ENCODE measurements around the gene CASP2. TPM values are rescaled to one million over a fixed set of nuclear protein-coding genes. Genes with fewer than 3 reads are reported as not detected.

Gene CASP2
- total RNA-seq, 2 experiments from 2014 or later = 71.8 to 79.7 TPM

DNA sequence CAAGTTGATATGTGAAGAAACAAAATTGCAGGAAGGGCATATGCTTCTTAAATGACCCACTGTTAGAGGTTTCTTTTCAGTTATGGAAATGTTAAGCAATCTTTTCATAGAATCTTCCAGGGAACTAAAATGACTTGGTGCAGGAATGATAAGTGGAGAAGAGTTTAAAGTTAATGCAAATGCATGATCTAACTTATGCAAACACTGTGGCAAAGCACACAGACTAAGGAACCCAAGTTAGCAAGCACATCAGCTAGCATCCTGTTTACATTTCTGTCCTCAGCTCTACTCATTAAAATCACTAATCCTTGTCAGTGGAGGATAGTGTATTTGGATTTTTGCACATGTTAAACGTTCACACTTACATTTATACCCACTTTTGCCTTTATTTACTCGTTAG, 37.1 kb downstream of the CASP2 start:
- H3K27ac Mint-ChIP-seq = no peak overlapping the region
- DNase-seq = no peak
- H3K9me3 Mint-ChIP-seq = no peaks in the 10 kb centered on the region
- peaks cover 4% of the 10 kb centered on the region for H3K4me1 Mint-ChIP-seq
- H3K4me3 Mint-ChIP-seq = no peak overlapping the region
- no peaks in the 10 kb centered on the region for H3K36me3 Mint-ChIP-seq
- H3K27me3 Mint-ChIP-seq = no peaks in the 10 kb centered on the region

DNA sequence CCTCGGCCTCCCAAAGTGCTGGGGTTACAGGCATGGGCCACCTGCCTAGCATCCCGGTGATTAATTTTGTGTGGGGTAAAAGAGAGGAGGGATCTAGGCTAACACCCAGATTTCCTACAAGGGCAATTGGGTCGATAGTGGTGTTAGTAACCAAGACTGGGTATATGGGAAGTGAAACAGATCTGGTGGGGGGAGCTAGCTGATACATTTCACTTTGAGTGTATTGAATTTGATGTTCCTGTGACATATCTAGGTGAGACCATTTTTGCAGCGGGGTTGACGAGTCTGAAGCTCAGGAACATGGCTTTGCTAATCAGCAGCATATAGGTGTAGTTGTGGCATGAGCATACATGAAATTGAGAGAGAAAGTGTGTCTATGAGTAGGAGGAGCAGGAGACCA, 39.8 kb downstream of the CASP2 start:
- Mint-ChIP-seq H3K36me3 (no peaks in the 10 kb centered on the region), H3K4me1 (peaks cover 4% of the 10 kb centered on the region), H3K27me3 (no peaks in the 10 kb centered on the region), H3K4me3 (no peak overlapping the region), H3K27ac (no peak overlapping the region), H3K9me3 (no peaks in the 10 kb centered on the region)
- DNase-seq = no peak

DNA sequence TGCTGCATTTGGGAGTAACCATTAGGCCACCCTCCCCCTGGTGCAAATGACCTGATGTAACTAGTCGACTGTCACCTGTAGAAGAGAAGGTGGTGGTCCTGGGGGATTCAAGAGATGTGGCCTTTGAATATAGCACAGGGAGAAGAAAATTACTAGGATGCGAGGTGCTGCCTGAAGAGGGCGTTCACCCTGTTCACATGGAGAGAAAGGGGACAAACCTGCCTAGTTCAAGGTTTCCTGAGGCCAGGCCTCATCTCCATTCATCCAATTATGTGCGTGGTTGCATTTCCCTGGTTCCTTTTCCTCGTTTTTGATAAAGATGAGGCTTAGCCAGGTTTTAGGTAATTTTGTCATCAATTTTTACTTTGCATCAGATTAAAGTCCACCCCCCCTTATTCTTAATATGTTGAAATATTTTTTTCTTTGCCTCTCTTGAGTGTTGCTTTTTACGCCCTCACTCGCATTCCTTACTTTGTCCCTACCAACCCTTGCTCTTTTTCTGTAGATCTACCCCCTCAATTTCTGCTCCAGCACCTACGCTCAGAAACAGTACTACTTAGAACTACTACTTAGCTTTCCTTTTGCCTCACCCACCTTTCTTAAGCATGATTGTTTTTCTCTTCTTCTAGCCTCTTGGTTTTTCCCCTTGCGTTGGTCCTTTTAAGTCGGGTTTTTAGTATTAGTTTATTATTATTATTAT, 41.5 kb downstream of the CASP2 start:
- Mint-ChIP-seq H3K9me3 (no peaks in the 10 kb centered on the region), H3K27ac (no peak overlapping the region), H3K36me3 (no peaks in the 10 kb centered on the region), H3K4me1 (peaks cover 4% of the 10 kb centered on the region), H3K27me3 (no peaks in the 10 kb centered on the region), H3K4me3 (no peak overlapping the region)
- no peak for DNase-seq

DNA sequence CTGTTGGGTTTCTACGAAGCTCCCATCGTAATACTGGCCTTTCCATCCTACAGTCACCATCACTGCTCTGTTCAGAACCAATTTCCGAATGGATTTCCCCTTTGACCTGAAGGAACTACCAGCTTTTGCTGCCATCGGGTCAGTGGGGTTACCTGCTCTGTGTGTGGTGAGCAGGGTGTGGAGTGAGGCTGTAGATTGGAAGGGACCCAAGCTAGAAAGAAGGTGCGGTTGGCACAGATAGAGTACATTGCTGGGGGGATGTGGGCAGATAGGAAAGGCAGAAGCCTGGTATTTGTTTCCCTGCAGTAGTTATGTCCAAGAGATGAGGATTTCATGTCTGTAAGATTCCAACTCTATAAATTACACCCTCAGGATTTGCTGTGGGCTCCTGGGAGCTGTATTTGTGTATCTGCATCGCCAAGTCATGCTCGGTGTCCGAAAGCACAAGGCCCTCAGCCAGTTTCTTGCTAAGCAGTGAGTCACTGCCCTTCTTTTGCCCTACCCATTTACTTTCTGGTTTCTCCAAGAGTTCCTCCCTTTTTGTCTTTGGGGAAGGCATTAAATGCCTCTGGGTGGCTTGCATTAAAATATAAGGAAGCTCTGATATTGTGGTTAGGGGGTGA, 43.1 kb downstream of the CASP2 start:
- H3K9me3 Mint-ChIP-seq = no peaks in the 10 kb centered on the region
- H3K27me3 Mint-ChIP-seq = peaks cover 4% of the 10 kb centered on the region
- no peaks in the 10 kb centered on the region for H3K4me1 Mint-ChIP-seq

DNA sequence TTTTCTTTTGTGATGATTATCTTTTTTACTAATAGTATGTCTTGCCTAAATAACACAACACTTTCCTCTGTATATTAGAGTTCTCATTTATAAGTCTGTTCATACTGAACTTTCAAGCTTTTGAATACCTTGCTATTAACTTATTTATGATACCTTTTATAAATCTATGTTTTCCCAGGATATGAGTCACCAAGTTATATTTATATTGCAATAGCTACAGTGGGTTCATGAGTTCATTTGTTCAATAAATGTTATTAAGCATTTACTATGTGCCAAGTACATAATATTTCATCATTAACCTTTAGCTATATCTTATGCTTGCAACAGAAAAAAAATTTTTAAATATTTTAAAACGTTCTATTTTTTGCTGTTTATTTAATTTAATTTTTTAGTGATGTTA, 46.1 kb downstream of the CASP2 start:
- no peak for DNase-seq
- Mint-ChIP-seq H3K9me3 (no peaks in the 10 kb centered on the region), H3K36me3 (no peaks in the 10 kb centered on the region), H3K4me3 (no peak overlapping the region), H3K4me1 (no peaks in the 10 kb centered on the region), H3K27ac (no peak overlapping the region), H3K27me3 (peaks cover 4% of the 10 kb centered on the region)

More for the DNA sequence above, 43.1 kb downstream of the CASP2 start:
- DNase-seq = no peak
- H3K27ac Mint-ChIP-seq = no peak overlapping the region
- no peaks in the 10 kb centered on the region for H3K36me3 Mint-ChIP-seq
- H3K4me3 Mint-ChIP-seq = no peak overlapping the region

DNA sequence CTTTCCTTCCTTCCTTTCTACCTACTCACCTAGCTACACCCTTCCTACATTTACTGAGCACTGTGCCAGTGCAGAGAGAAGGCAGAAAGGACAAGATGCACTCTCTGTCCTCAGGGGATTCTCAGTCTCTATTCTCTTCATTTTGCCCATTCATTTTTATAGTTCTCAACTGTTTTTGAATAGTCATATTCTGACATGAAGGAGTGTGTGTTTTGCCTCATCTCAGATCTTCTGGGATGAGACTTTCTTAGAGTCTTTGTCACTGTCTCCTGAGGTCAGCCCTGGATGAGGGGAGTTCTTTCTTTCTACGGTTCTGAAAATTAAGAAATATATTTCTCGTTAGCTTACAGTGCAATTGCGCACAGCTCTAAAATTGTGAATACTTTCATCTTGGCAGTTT, 49.1 kb downstream of the CASP2 start:
- Mint-ChIP-seq H3K4me1 (no peaks in the 10 kb centered on the region), H3K36me3 (no peaks in the 10 kb centered on the region), H3K27ac (no peak overlapping the region), H3K9me3 (no peaks in the 10 kb centered on the region), H3K4me3 (no peak overlapping the region), H3K27me3 (peaks cover 4% of the 10 kb centered on the region)
- no peak for DNase-seq

DNA sequence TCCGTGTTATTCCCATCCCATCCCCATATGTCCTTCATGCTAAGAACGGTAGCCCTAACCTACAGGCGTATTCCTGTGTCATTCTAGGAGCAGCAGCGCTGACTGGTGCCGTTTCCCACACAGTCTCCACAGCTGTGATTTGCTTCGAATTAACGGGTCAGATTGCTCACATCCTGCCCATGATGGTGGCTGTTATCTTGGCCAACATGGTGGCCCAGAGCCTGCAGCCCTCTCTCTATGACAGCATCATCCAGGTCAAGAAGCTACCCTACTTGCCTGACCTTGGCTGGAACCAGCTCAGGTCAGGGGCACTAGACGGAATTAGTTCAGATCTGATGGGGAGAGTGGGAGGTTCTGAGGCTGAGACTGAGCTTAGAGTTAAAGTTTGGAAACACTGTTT, 53.7 kb downstream of the CASP2 start:
- peaks cover 8% of the 10 kb centered on the region for H3K4me1 Mint-ChIP-seq
- H3K27ac Mint-ChIP-seq = no peak overlapping the region
- no peaks in the 10 kb centered on the region for H3K36me3 Mint-ChIP-seq
- no peaks in the 10 kb centered on the region for H3K9me3 Mint-ChIP-seq
- no peak overlapping the region for H3K4me3 Mint-ChIP-seq
- no peak for DNase-seq
- peaks cover 5% of the 10 kb centered on the region for H3K27me3 Mint-ChIP-seq

DNA sequence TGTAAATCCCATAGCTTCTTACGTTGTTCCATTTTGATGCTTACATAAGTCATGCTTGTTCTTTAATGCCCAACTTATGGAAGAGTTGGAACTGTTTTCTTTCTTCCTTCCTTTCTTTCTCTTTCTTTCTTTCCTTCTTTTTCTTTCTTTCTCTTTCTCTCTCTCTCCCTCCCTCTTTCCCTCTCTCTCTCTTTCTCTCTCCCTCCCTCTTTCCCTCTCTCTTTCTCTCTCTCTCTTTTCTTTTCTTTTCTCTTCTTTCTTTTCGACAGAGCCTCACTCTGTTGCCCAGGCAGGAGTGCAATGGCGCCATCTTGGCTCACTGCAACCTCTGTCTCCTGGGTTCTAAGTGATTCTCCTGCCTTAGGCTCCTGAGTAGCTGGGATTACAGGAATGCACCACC, 55.4 kb downstream of the CASP2 start:
- Mint-ChIP-seq H3K36me3 (no peaks in the 10 kb centered on the region), H3K4me1 (peaks cover 8% of the 10 kb centered on the region), H3K27ac (no peak overlapping the region), H3K27me3 (peaks cover 8% of the 10 kb centered on the region), H3K4me3 (no peak overlapping the region), H3K9me3 (no peaks in the 10 kb centered on the region)
- DNase-seq = no peak

DNA sequence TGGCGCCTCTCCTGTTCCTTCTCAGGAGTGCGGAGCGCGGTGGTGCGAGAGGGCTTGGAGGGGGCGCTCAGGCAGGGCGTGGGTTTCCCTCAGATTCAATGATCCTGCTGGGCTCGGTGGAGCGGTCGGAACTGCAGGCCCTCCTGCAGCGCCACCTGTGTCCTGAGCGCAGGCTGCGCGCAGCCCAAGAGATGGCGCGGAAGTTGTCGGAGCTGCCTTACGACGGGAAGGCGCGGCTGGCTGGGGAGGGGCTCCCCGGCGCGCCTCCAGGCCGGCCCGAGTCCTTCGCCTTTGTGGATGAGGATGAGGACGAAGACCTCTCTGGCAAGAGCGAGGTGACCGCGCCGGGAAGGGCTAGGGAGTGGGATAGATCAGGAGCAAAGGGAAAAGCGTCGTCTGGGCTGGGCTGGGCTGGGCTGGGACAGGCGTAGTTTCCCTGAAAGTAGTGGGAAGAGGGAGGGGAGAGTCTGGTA, 57.3 kb downstream of the CASP2 start:
- peaks cover 8% of the 10 kb centered on the region for H3K27me3 Mint-ChIP-seq
- no peak overlapping the region for H3K27ac Mint-ChIP-seq
- no peaks in the 10 kb centered on the region for H3K36me3 Mint-ChIP-seq

DNA sequence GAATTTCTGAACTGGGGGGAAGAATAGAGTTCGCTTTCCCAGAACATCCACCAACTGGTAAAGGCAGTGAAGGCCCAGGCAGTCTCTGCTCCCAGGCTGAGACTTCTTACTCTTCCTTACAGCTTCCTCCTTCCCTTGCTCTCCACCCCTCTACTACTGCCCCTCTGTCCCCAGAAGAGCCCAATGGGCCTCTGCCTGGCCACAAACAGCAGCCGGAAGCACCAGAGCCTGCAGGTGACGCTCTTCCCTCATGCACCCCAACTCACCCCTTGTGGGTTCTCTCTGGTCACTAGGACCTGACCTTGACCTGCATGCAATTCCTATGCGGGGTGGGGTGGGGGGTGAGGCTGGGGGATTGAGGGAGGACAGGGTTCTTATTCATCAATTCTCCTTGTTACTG, 57.9 kb downstream of the CASP2 start:
- H3K36me3 Mint-ChIP-seq = no peaks in the 10 kb centered on the region

More for the DNA sequence above, 57.3 kb downstream of the CASP2 start:
- Mint-ChIP-seq H3K4me1 (peaks cover 8% of the 10 kb centered on the region), H3K9me3 (no peaks in the 10 kb centered on the region), H3K4me3 (peak overlapping the region; percentile 69)
- DNase-seq = peak; percentile 76

DNA sequence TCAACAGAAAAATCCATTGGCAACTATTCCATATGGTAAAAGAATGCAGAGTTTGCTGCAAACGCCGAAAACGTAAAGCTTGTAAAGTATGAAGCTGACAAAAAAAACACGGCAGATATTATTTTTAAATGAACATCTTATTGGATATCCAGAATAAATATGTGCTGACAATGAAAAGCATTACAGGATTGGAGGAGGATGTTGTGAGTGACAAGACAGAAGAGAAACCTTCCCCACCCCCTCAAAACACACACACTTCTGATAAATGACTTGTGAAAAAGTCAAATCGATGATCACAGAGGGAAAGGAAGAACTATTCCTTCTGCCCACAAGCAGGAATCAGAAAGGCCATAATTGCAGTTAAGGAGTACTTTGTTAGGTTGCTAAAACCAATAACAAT, 59.8 kb downstream of the CASP2 start:
- Mint-ChIP-seq H3K9me3 (no peaks in the 10 kb centered on the region), H3K27me3 (peaks cover 8% of the 10 kb centered on the region), H3K27ac (no peak overlapping the region), H3K4me1 (peaks cover 10% of the 10 kb centered on the region), H3K36me3 (no peaks in the 10 kb centered on the region), H3K4me3 (no peak overlapping the region)
- no peak for DNase-seq

More for the DNA sequence above, 57.9 kb downstream of the CASP2 start:
- Mint-ChIP-seq H3K9me3 (no peaks in the 10 kb centered on the region), H3K4me1 (peaks cover 8% of the 10 kb centered on the region), H3K4me3 (no peak overlapping the region), H3K27me3 (peaks cover 8% of the 10 kb centered on the region), H3K27ac (no peak overlapping the region)
- DNase-seq = no peak

DNA sequence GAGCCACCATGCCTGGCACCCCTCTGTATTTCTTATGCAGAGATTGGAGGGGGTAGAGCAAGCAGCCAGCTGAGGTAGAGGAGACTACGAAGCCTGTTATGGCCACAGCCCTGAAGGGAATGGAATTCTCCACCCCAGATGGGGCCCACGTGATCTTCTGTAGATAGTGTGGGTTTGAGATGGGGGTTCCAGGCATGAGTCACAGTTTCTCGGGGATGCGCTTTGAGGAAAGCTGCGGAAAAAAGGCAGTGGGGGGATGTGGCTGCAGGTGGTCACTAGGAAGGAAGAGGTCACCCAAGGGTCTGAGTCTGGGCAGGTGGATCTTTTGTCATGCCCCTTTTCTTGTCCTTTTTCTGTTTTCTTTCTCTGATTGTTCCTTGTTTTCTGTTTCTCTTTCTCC, 62.9 kb downstream of the CASP2 start:
- Mint-ChIP-seq H3K27me3 (peaks cover 4% of the 10 kb centered on the region), H3K4me1 (peaks cover 6% of the 10 kb centered on the region), H3K9me3 (no peaks in the 10 kb centered on the region), H3K27ac (no peak overlapping the region), H3K4me3 (no peak overlapping the region), H3K36me3 (no peaks in the 10 kb centered on the region)
- no peak for DNase-seq

DNA sequence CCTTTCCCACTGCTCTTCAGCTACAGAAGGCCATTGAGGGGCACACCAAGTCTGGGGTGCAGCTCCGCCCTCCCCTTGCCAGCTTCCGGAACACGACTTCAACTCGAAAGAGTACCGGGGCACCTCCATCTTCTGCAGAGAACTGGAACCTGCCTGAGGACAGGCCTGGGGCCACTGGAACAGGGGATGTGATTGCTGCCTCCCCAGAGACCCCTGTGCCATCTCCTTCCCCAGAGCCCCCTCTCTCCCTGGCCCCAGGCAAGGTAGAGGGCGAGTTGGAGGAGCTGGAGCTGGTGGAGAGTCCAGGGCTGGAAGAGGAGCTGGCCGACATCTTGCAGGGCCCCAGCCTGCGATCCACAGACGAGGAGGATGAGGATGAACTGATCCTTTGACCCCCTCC, 63.4 kb downstream of the CASP2 start:
- H3K4me3 Mint-ChIP-seq = no peak overlapping the region
- H3K9me3 Mint-ChIP-seq = no peaks in the 10 kb centered on the region
- no peak overlapping the region for H3K27ac Mint-ChIP-seq
- no peaks in the 10 kb centered on the region for H3K36me3 Mint-ChIP-seq
- peaks cover 4% of the 10 kb centered on the region for H3K27me3 Mint-ChIP-seq
- no peak for DNase-seq
- H3K4me1 Mint-ChIP-seq = peaks cover 6% of the 10 kb centered on the region

DNA sequence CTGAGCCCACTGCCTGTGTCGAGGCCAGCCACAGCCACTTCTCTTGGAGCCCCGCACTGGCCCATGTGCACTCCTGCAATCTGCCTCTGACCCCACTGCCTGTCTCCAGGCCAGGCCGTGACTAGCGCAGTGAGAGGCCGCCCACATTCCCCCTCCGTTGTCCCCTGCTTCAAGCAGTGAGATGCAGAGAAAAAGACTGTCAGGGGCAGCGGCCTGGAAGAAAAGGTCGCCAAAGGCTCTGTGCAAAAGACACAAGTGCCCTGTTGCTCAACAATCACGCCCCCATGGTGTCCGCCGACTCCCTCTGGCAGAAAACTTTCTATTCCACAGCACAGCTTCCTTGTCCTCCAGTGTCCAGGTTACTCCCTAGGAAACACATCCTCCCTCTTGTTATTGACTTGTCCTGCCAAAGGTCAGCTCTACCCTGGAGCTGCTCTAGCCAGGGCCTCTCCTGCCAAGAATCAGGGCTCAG, 64.4 kb downstream of the CASP2 start:
- no peak overlapping the region for H3K27ac Mint-ChIP-seq
- H3K4me1 Mint-ChIP-seq = peaks cover 6% of the 10 kb centered on the region
- H3K4me3 Mint-ChIP-seq = no peak overlapping the region
- no peak for DNase-seq
- H3K27me3 Mint-ChIP-seq = no peaks in the 10 kb centered on the region
- no peaks in the 10 kb centered on the region for H3K9me3 Mint-ChIP-seq
- H3K36me3 Mint-ChIP-seq = no peaks in the 10 kb centered on the region

DNA sequence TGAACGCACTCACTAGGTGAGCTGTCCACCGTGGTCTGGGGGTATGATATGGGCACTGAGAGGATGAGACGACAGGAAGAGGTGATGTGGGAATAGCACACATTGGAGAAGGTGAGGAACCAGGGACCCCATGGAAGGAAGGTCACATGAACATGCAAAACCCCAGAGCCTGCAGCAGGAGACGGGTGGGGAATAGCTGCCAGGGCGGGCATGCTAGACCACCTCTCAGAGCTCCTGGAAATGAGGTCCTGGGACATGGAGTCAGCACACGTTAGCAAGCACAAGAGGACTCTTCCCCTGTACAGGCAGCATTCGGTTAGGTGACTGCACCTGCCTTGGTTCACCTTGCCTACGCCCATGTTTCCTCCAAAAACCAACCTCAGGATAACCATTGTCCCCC, 66.2 kb downstream of the CASP2 start:
- peaks cover 6% of the 10 kb centered on the region for H3K4me1 Mint-ChIP-seq
- no peaks in the 10 kb centered on the region for H3K36me3 Mint-ChIP-seq
- no peak overlapping the region for H3K4me3 Mint-ChIP-seq
- H3K27me3 Mint-ChIP-seq = no peaks in the 10 kb centered on the region
- no peak for DNase-seq
- peak overlapping the region; percentile 55 for H3K27ac Mint-ChIP-seq
- no peaks in the 10 kb centered on the region for H3K9me3 Mint-ChIP-seq

DNA sequence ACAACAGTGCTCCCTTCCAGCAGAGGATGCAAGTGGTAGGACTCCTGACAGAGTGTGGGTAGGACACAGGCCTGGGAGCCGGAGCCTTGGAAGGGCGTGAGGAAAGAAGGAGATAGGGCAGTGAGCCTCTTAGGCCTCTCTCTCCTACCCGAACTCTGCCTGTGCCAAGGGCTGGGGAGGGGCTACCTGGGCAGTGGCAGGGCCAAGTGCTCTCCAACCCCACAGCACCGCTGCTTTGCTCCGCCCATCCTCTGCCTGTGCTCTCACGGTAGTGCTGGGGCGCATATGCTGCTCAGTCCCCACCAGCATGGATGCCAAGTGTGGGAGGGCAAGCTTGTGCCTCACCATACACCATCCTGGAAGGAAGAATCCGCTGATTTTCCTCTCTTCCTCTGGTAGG, 66.8 kb downstream of the CASP2 start:
- Mint-ChIP-seq H3K36me3 (no peaks in the 10 kb centered on the region), H3K27ac (no peak overlapping the region), H3K9me3 (no peaks in the 10 kb centered on the region), H3K4me3 (no peak overlapping the region), H3K4me1 (peaks cover 6% of the 10 kb centered on the region), H3K27me3 (no peaks in the 10 kb centered on the region)
- DNase-seq = no peak
